ENCODE measurements around the gene TSC2. TPM values are rescaled to one million over a fixed set of nuclear protein-coding genes. Genes with fewer than 3 reads are reported as not detected.

TSC2 gene
- total RNA-seq, 4 donors from 2014 or later = 101 to 148 (median 109) TPM

GRCh38 chr16:2089706-2090480, 42.1 kb downstream of the TSC2 start:
- peaks cover 30 to 37% of the 10 kb centered on the region in 2 donors for H3K36me3 ChIP-seq

GRCh38 chr16:2090481-2090776, 42.6 kb downstream of the TSC2 start:
- H3K36me3 ChIP-seq = peaks cover 30 to 32% of the 10 kb centered on the region in 2 donors

More at GRCh38 chr16:2089706-2090480, 42.1 kb downstream of the TSC2 start:
- intact Hi-C loops (cut with DNase I) = no loop called here
- Histone ChIP-seq H3K27ac (peak overlapping the region; percentile 68 to 84 (median 84)), H3K9me3 (no peaks in the 10 kb centered on the region), H3K4me1 (peaks cover 12 to 13% of the 10 kb centered on the region in 2 donors), H3K4me3 (replicated peaks in 1 of 3) (no peak overlapping the region), H3K27me3 (no peaks in the 10 kb centered on the region)
- no peak for DNase-seq
- TF ChIP-seq CTCF (IDR thresholded peaks at IDR 0.05) (no peak), POLR2A (IDR thresholded peaks at IDR 0.05) (no peak)
- WGBS, 2 donors = 92 to 95% methylated on average over 15 to 28 of the region's 44 CpGs

GRCh38 chr16:2090777-2091546, 43.2 kb downstream of the TSC2 start:
- H3K27ac ChIP-seq = peak overlapping the region; percentile 68 to 84 (median 84)
- peaks cover 21 to 22% of the 10 kb centered on the region in 2 donors for H3K4me1 ChIP-seq
- H3K9me3 ChIP-seq = no peaks in the 10 kb centered on the region
- H3K27me3 ChIP-seq = no peaks in the 10 kb centered on the region
- 48% methylated on average over 12 of the region's 101 CpGs; no CpG with 5 or more reads in 1 of the 2 donors for WGBS, 2 donors
- peak; percentile 90 to 91 for DNase-seq
- H3K36me3 ChIP-seq = peaks cover 29 to 31% of the 10 kb centered on the region in 2 donors
- peak in 1 of 2 donors; percentile 65 for TF ChIP-seq POLR2A (IDR thresholded peaks at IDR 0.05)
- TF ChIP-seq CTCF (IDR thresholded peaks at IDR 0.05) = peak in 3 of 6 experiments; percentile 20 to 75 (median 47)
- intact Hi-C loops (cut with DNase I) = no loop called here
- no peak overlapping the region for H3K4me3 ChIP-seq (replicated peaks in 1 of 3)

More at GRCh38 chr16:2090481-2090776, 42.6 kb downstream of the TSC2 start:
- intact Hi-C loops (cut with DNase I) = no loop called here
- no peaks in the 10 kb centered on the region for H3K27me3 ChIP-seq
- DNase-seq = peak; percentile 30 to 41
- WGBS, 2 donors = 87 to 88% methylated on average over 6 of the region's 14 CpGs
- H3K4me3 ChIP-seq (replicated peaks in 1 of 3) = no peak overlapping the region
- TF ChIP-seq CTCF (IDR thresholded peaks at IDR 0.05) = no peak
- no peak for TF ChIP-seq POLR2A (IDR thresholded peaks at IDR 0.05)
- peaks cover 17 to 18% of the 10 kb centered on the region in 2 donors for H3K4me1 ChIP-seq
- peak overlapping the region; percentile 68 to 84 (median 84) for H3K27ac ChIP-seq
- no peaks in the 10 kb centered on the region for H3K9me3 ChIP-seq

DNA sequence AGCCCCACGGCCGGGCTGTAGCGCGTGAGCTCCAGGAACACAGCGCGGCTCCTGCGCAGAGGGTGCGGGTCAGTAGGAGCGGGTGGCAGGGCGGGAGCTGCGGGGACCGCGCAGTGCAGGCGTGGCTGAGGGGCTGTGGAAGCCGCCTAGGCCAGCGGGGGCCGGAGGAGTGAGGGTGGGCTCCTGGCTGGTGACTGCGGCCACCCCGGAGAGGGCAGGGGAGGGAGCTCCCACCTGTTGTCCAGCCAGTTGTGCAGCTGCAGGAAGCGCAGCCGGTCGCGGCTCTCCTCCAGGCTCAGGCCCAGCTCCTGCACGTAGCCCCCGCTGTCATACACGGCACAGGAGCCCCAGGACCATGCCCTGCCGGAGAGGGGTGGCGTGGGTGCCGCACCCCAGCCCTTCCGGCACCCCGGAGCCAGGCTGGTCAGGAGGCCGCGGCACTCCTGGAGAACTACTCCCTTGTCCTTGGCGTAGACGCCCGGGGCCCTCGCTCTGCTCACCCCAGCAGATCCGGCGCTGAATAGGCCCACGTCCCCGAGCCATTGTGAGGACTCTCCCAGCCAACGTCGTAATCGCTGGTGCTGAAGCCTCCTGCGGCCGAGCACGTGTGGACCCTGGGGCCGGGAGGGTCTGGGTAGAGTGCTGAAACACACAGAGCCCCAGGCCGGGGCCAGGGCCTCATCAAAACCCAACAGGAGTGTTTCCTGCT, 43.9 kb downstream of the TSC2 start:
- TF ChIP-seq CTCF (IDR thresholded peaks at IDR 0.05) = no peak
- TF ChIP-seq POLR2A (IDR thresholded peaks at IDR 0.05) = no peak
- H3K27me3 ChIP-seq = no peaks in the 10 kb centered on the region
- DNase-seq = no peak
- intact Hi-C loops (cut with DNase I) = no loop called here
- 92 to 98% methylated on average over 11 to 12 of the region's 49 CpGs for WGBS, 2 donors
- H3K4me1 ChIP-seq = peaks cover 28 to 29% of the 10 kb centered on the region in 2 donors
- no peaks in the 10 kb centered on the region for H3K9me3 ChIP-seq
- no peak overlapping the region for H3K27ac ChIP-seq
- no peak overlapping the region for H3K4me3 ChIP-seq (replicated peaks in 1 of 3)
- H3K36me3 ChIP-seq = peaks cover 22 to 24% of the 10 kb centered on the region in 2 donors
